K562 (cell line): ENCODE data around the gene MCM9.

Experiments
- ZKSCAN1 ChIP-seq: fragments of 150-350 bp; IDR thresholded peaks from 2 replicates; pipeline ENCODE4 v1.6.1; 2016; ENCODE audit warnings: low read depth, low read length
- TF ChIP-seq, protein P1 (sequence below): IDR thresholded peaks from 2 replicates; pipeline ENCODE4 v1.6.1; 2016; ENCODE audit warnings: missing genetic modification characterization, missing compliant biosample characterization

DNA sequence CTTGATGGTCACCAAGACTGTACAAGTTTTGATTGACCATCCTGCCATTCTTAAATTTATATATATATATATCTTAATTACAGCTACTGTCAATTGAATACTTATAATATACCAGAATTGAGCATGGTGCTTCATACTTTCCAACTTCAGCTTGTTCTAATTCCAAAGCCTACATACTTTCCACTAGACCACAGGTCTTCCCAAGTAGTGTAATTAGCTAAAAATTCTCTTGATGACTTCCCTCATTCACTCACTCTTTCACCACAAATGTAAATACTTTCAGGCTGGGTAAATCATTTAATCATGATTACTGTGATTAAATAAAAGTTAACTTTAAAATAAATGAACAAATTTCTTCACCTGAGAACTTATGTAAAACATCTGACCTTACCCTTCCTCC is 37.6 kb downstream of the MCM9 start:
- no peak for TF ChIP-seq ZKSCAN1
- TF ChIP-seq, protein P1, sequence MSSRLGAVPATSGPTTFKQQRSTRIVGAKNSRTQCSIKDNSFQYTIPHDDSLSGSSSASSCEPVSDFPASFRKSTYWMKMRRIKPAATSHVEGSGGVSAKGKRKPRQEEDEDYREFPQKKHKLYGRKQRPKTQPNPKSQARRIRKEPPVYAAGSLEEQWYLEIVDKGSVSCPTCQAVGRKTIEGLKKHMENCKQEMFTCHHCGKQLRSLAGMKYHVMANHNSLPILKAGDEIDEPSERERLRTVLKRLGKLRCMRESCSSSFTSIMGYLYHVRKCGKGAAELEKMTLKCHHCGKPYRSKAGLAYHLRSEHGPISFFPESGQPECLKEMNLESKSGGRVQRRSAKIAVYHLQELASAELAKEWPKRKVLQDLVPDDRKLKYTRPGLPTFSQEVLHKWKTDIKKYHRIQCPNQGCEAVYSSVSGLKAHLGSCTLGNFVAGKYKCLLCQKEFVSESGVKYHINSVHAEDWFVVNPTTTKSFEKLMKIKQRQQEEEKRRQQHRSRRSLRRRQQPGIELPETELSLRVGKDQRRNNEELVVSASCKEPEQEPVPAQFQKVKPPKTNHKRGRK (tag): no peak
